ENCODE results near the gene DDAH2.

DNA sequence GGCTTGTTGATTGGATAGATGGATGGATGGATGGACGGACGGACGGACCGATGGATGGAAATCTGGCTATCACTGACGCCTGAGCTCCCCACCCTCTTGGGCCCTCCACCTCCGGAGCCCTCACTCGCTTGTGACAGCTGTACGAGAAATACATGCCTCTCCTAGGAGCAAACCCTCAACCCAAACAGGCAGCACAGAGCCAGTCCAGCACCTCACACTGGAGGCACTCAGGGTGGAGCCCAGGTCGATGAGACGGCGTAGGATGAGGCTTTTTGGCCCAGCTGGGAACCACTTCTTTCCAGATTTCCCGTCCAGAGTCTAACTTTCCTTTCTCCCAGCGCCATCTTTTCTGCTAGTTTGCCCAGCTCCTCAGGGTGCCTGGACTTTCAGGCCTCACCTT, 45.5 kb downstream of the DDAH2 start:
- no peak for TF ChIP-seq CTCF (IDR thresholded peaks at IDR 0.05)
- TF ChIP-seq POLR2A (IDR thresholded peaks at IDR 0.05), result no peak
- TF ChIP-seq POLR2AphosphoS5 (IDR thresholded peaks at IDR 0.05), result no peak

Measured in prostate gland (tissue), 2 donors.